GM12878 (cell line): ENCODE results near the gene CD2BP2. TPM values are rescaled to one million over a fixed set of nuclear protein-coding genes. Genes with fewer than 3 reads are reported as not detected.

ENCODE experiments used
- BRCA1 ChIP-seq: IDR thresholded peaks from 2 replicates; pipeline ENCODE4 v1.6.1; 2011; ENCODE audit warnings: low read depth, low read length, improper control_type of control experiment
- EGR1 ChIP-seq, 2 experiments: IDR thresholded peaks; 1 replicate in 1 of 2; 2 replicates in 1 of 2; pipeline ENCODE4 v1.6.1; 2011 to 2012; ENCODE audit warnings: low read depth in 2 of 2, low read length in 2 of 2, borderline replicate concordance in 1 of 2, mild to moderate bottlenecking in 1 of 2, moderate library complexity in 1 of 2
- SMAD1 ChIP-seq: fragments of 450-650 bp; IDR thresholded peaks from 2 replicates; pipeline ENCODE4 v1.6.1; 2018; ENCODE audit warnings: mild to moderate bottlenecking, low read depth; ENCODE audit not compliant: partially characterized antibody
- SUPT20H ChIP-seq: IDR thresholded peaks from 2 replicates; pipeline ENCODE4 v1.6.1; 2011; ENCODE audit warnings: low read depth, mild to moderate bottlenecking, low read length, moderate library complexity, borderline replicate concordance; ENCODE audit not compliant: control insufficient read depth
- SUZ12 ChIP-seq: fragments of 200-600 bp; sonication (generic); IDR thresholded peaks from one replicate; pipeline ENCODE4 v1.6.1; 2018; ENCODE audit warnings: antibody characterized with exemption, mild to moderate bottlenecking; ENCODE audit not compliant: unreplicated experiment
- TCF3 ChIP-seq: IDR thresholded peaks from 2 replicates; pipeline ENCODE4 v1.6.1; 2012; ENCODE audit warnings: low read depth, mild to moderate bottlenecking, low read length, borderline replicate concordance; ENCODE audit not compliant: insufficient read depth
- ZNF207 ChIP-seq: fragments of 450-650 bp; IDR thresholded peaks from 2 replicates; pipeline ENCODE4 v1.6.1; 2014; ENCODE audit warnings: antibody characterized with exemption, mild to moderate bottlenecking, borderline replicate concordance
- ZSCAN29 ChIP-seq: fragments of 450-650 bp; IDR thresholded peaks from 2 replicates; pipeline ENCODE4 v1.6.1; 2017; ENCODE audit warnings: mild to moderate bottlenecking, moderate library complexity
- polyA plus RNA-seq, 11 experiments: library from polyadenylated mRNA; depleted of rRNA in 4 of 11; unstranded in 6 of 11; stranded (reverse) in 5 of 11; fragments of >200 nt; fragmentation: Nextera tagmentation in 4 of 11; fragmentation: Illumina TruSeq in 1 of 11; extraction: Ambion mirVana in 4 of 11; extraction: Trizol in 1 of 11; gene quantifications; 1 replicate in 1 of 11; 2 replicates in 10 of 11; pipeline versions ENCODE4 v1.2.1 to v1.2.3, GENCODE V29; 2011 to 2016; ENCODE audit warnings: inconsistent platforms in 2 of 11, missing spikeins in 2 of 11, low read depth in 1 of 11
- total RNA-seq, 4 experiments: library from RNA; depleted of rRNA in 3 of 4; stranded (reverse); fragments of >200 nt in 3 of 4; fragmentation: Illumina TruSeq in 1 of 4; extraction: Trizol in 1 of 4; gene quantifications; 2 replicates each; pipeline versions ENCODE4 v1.2.1 to v1.2.3, GENCODE V29; 2013 to 2021
- TF ChIP-seq, protein P1 (sequence below): IDR thresholded peaks from 2 replicates; pipeline ENCODE4 v1.6.1; 2012; ENCODE audit warnings: mild to moderate bottlenecking, low read depth, low read length

Gene CD2BP2
- total and polyA plus RNA-seq, 10 of the 15 experiments (the other 5 are each of a cell fraction or from before 2014, with no cell fraction given): 3.3 to 47.9 (median 31.8) TPM

- no peak for TF ChIP-seq SMAD1
- peak in 1 of 2 experiments; percentile 68; a peak in 1 of 3 replicates for TF ChIP-seq EGR1 (IDR thresholded peaks at IDR 0.05; ENCODE audit: borderline replicate concordance in 1 of 2, low read depth in 2 of 2, low read length in 2 of 2)
- no peak for TF ChIP-seq ZSCAN29
- TF ChIP-seq SUPT20H: no peak
- TF ChIP-seq ZNF207: peak; percentile 81; the same call in 1 of the 2 replicates
- TF ChIP-seq BRCA1: no peak
- no peak for TF ChIP-seq TCF3
- TF ChIP-seq, protein P1, sequence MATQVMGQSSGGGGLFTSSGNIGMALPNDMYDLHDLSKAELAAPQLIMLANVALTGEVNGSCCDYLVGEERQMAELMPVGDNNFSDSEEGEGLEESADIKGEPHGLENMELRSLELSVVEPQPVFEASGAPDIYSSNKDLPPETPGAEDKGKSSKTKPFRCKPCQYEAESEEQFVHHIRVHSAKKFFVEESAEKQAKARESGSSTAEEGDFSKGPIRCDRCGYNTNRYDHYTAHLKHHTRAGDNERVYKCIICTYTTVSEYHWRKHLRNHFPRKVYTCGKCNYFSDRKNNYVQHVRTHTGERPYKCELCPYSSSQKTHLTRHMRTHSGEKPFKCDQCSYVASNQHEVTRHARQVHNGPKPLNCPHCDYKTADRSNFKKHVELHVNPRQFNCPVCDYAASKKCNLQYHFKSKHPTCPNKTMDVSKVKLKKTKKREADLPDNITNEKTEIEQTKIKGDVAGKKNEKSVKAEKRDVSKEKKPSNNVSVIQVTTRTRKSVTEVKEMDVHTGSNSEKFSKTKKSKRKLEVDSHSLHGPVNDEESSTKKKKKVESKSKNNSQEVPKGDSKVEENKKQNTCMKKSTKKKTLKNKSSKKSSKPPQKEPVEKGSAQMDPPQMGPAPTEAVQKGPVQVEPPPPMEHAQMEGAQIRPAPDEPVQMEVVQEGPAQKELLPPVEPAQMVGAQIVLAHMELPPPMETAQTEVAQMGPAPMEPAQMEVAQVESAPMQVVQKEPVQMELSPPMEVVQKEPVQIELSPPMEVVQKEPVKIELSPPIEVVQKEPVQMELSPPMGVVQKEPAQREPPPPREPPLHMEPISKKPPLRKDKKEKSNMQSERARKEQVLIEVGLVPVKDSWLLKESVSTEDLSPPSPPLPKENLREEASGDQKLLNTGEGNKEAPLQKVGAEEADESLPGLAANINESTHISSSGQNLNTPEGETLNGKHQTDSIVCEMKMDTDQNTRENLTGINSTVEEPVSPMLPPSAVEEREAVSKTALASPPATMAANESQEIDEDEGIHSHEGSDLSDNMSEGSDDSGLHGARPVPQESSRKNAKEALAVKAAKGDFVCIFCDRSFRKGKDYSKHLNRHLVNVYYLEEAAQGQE: no peak
- TF ChIP-seq SUZ12: no peak
These were observed 23.4 kb upstream of the CD2BP2 start (continued) for GRCh38 chr16:30378236-30379157.
